WTC11 (cell line): Measurements from ENCODE around the gene OR2V2. TPM values are rescaled to one million over a fixed set of nuclear protein-coding genes. Genes with fewer than 3 reads are reported as not detected.

Source experiments
- ATAC-seq: fragments of 200-7000 bp; cut with Tn5 transposase; 2 replicates; pipeline ENCODE4 v1.10.0; 2021; ENCODE audit warnings: mild to moderate bottlenecking, moderate library complexity
- CTCF ChIA-PET: fragments of 300-600 bp; sonication (Branson Sonifier 250); formaldehyde crosslinking; loops from one replicate; lab custom pipeline; 2021; ENCODE audit warnings: antibody characterized with exemption; lab: Charles Lee
- POLR2A ChIA-PET: fragments of 350-600 bp; sonication (Branson Sonifier 250); formaldehyde crosslinking; loops from one replicate; lab custom pipeline; 2021; ENCODE audit warnings: antibody characterized with exemption; lab: Charles Lee
- DNase-seq: peaks from one replicate; pipeline ENCODE4 v3.0.0; 2021; ENCODE audit warnings: low spot score
- H3K27ac Mint-ChIP-seq: 2 replicates; pipeline ENCODE4 v1.8.0; 2021; ENCODE audit warnings: mixed read lengths
- H3K27me3 Mint-ChIP-seq: 2 replicates; pipeline ENCODE4 v1.8.0; 2021; ENCODE audit warnings: low read depth, mild to moderate bottlenecking, moderate library complexity, mixed read lengths
- H3K36me3 Mint-ChIP-seq: 2 replicates; pipeline ENCODE4 v1.8.0; 2021; ENCODE audit warnings: mixed read lengths
- H3K4me1 Mint-ChIP-seq: 2 replicates; pipeline ENCODE4 v1.8.0; 2022; ENCODE audit warnings: mixed read lengths
- H3K4me3 Mint-ChIP-seq: 2 replicates; pipeline ENCODE4 v1.8.0; 2021; ENCODE audit warnings: mild to moderate bottlenecking, moderate library complexity, mixed read lengths
- H3K9me3 Mint-ChIP-seq: 2 replicates; pipeline ENCODE4 v1.8.0; 2021; ENCODE audit warnings: mixed read lengths
- CTCF ChIP-seq: fragments of 200-600 bp; IDR thresholded peaks from 2 replicates; pipeline ENCODE4 v1.8.0; 2022; ENCODE audit warnings: antibody characterized with exemption
- E2F1 ChIP-seq: sonication (generic); formaldehyde crosslinking; IDR thresholded peaks from 2 replicates; pipeline ENCODE4 v1.8.0; 2022; ENCODE audit warnings: mild to moderate bottlenecking, missing genetic modification reagents
- ELF4 ChIP-seq: sonication (generic); formaldehyde crosslinking; IDR thresholded peaks from 2 replicates; pipeline ENCODE4 v1.8.1; 2022; ENCODE audit warnings: low read depth, mild to moderate bottlenecking, moderate library complexity, missing genetic modification reagents
- FOXJ3 ChIP-seq: sonication (generic); formaldehyde crosslinking; IDR thresholded peaks from 2 replicates; pipeline ENCODE4 v1.9.0; 2021; ENCODE audit warnings: missing genetic modification reagents, mild to moderate bottlenecking, borderline replicate concordance
- MLX ChIP-seq: sonication (generic); formaldehyde crosslinking; IDR thresholded peaks from 2 replicates; pipeline ENCODE4 v1.8.1; 2023; ENCODE audit warnings: mild to moderate bottlenecking, missing genetic modification reagents, moderate library complexity
- NR3C1 ChIP-seq: sonication (generic); formaldehyde crosslinking; conservative IDR thresholded peaks from 2 replicates; pipeline ENCODE4 v1.8.1; 2023; ENCODE audit warnings: low read depth, mild to moderate bottlenecking, missing genetic modification reagents
- RELA ChIP-seq: sonication (generic); formaldehyde crosslinking; IDR thresholded peaks from 2 replicates; pipeline ENCODE4 v1.8.1; 2022; ENCODE audit warnings: missing genetic modification reagents, mild to moderate bottlenecking, borderline replicate concordance
- ZNF219 ChIP-seq: sonication (generic); formaldehyde crosslinking; IDR thresholded peaks from 2 replicates; pipeline ENCODE4 v1.8.0; 2023; ENCODE audit warnings: missing genetic modification reagents, mild to moderate bottlenecking, borderline replicate concordance
- ZNF263 ChIP-seq: sonication (generic); formaldehyde crosslinking; IDR thresholded peaks from 2 replicates; pipeline ENCODE4 v1.8.1; 2022; ENCODE audit warnings: low read depth, mild to moderate bottlenecking, moderate library complexity, missing genetic modification reagents
- ZNF317 ChIP-seq: sonication (generic); formaldehyde crosslinking; IDR thresholded peaks from 2 replicates; pipeline ENCODE4 v1.8.1; 2023; ENCODE audit warnings: low read depth, mild to moderate bottlenecking, moderate library complexity, missing genetic modification reagents, borderline replicate concordance
- ZNF425 ChIP-seq: fragments of 250-450 bp; sonication (Bioruptor Pico); conservative IDR thresholded peaks from 2 replicates; pipeline ENCODE4 v1.9.0; 2021; ENCODE audit warnings: mild to moderate bottlenecking
- total RNA-seq: library from RNA; stranded (reverse); gene quantifications from 3 replicates; pipeline ENCODE4 v1.2.3, GENCODE V29; 2021
- TF ChIP-seq, protein P1 (sequence below): sonication (generic); formaldehyde crosslinking; IDR thresholded peaks from 2 replicates; pipeline ENCODE4 v1.8.0; 2022; ENCODE audit warnings: mild to moderate bottlenecking, missing genetic modification reagents

The OR2V2 gene
- total RNA-seq, 1 experiment from 2014 or later, result not detected

DNA sequence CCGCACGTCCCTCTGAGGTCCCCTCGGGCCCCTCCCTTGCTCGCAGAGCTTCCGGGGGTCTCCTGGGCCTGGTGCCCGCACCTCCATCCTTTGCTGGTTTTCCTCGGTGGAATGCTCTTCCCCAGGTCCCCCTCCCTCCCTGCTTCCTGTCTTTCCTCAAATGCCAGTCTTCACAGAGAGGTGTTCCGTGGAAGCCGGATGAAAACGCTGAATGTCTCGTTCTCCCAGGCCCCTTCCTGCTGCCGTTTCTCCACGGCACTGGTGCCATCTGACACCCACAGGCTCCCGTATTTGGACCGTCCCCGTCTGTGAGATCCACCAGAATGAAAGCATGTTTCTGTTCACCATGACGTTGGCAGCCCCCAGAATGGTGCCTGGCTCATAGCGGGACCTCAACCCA lies 20.5 kb upstream of the OR2V2 start:
- Mint-ChIP-seq H3K4me1 (no peaks in the 10 kb centered on the region), H3K27ac (no peak overlapping the region), H3K4me3 (no peak overlapping the region), H3K36me3 (no peaks in the 10 kb centered on the region), H3K27me3 (peaks cover 13% of the 10 kb centered on the region), H3K9me3 (peaks cover 11% of the 10 kb centered on the region; the same call in 1 of the 2 replicates)
- ATAC-seq, result no peak
- CTCF ChIA-PET, result no interaction called here
- TF ChIP-seq E2F1 (CRISPR knock-in tag) (no peak), ZNF219 (no peak), ZNF425 (CRISPR knock-in tag) (no peak)
- POLR2A ChIA-PET, result no interaction called here
- DNase-seq, result no peak

DNA sequence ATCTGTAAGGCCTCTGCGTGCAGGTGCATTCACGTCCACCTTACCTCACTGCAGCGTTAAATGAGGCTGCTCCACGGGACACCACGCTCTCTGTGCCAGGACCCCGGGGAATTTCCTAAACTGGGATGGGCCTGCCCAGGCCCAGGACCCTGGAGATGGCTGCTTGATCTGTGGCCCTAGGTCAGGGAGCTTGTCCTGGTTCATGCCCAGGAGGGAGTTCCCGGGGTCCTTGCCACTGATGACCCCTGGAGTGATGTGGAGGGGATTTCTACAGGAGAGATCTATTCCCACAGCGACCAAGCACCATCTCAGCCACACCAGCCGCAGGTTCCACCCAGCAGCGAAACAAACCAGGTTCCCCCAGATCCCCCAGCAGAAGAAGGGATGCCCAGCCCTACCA lies 19.9 kb upstream of the OR2V2 start:
- no peaks in the 10 kb centered on the region for H3K4me1 Mint-ChIP-seq
- H3K9me3 Mint-ChIP-seq, result peaks cover 11% of the 10 kb centered on the region; the same call in 1 of the 2 replicates
- ChIA-PET CTCF (no interaction called here), POLR2A (no interaction called here)
- no peak overlapping the region for H3K4me3 Mint-ChIP-seq
- H3K27me3 Mint-ChIP-seq, result peaks cover 12% of the 10 kb centered on the region
- no peak for ATAC-seq
- DNase-seq, result no peak
- H3K27ac Mint-ChIP-seq, result no peak overlapping the region
- no peaks in the 10 kb centered on the region for H3K36me3 Mint-ChIP-seq
- no peak for TF ChIP-seq RELA (CRISPR knock-in tag)
- TF ChIP-seq ZNF263 (CRISPR knock-in tag), result no peak
- no peak for TF ChIP-seq ELF4 (CRISPR knock-in tag)
- no peak for TF ChIP-seq MLX (CRISPR knock-in tag)
- TF ChIP-seq, protein P1, sequence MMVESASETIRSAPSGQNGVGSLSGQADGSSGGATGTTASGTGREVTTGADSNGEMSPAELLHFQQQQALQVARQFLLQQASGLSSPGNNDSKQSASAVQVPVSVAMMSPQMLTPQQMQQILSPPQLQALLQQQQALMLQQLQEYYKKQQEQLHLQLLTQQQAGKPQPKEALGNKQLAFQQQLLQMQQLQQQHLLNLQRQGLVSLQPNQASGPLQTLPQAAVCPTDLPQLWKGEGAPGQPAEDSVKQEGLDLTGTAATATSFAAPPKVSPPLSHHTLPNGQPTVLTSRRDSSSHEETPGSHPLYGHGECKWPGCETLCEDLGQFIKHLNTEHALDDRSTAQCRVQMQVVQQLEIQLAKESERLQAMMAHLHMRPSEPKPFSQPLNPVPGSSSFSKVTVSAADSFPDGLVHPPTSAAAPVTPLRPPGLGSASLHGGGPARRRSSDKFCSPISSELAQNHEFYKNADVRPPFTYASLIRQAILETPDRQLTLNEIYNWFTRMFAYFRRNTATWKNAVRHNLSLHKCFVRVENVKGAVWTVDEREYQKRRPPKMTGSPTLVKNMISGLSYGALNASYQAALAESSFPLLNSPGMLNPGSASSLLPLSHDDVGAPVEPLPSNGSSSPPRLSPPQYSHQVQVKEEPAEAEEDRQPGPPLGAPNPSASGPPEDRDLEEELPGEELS (CRISPR knock-in tag), result no peak
- TF ChIP-seq E2F1 (CRISPR knock-in tag), result no peak
- no peak for TF ChIP-seq NR3C1
- no peak for TF ChIP-seq ZNF317 (CRISPR knock-in tag)
- TF ChIP-seq CTCF, result no peak
- no peak for TF ChIP-seq FOXJ3
